ENCODE measurements around the gene RUNX1. TPM values are rescaled to one million over a fixed set of nuclear protein-coding genes. Genes with fewer than 3 reads are reported as not detected.

Gene RUNX1
- total RNA-seq, 1 donor: 40.9 TPM

GRCh38 chr21:34923626-34924025, 125.5 kb downstream of the RUNX1 start:
- no peaks in the 10 kb centered on the region for H3K9me3 ChIP-seq (ENCODE audit: low read depth, low read length)
- no peak for DNase-seq (ENCODE audit: insufficient read length, low spot score, missing footprints)
- peaks cover 2% of the 10 kb centered on the region for H4K20me1 ChIP-seq (ENCODE audit: insufficient read depth, low read length)
- H3K36me3 ChIP-seq (ENCODE audit: insufficient read depth, low read length): no peaks in the 10 kb centered on the region
- H3K4me3 ChIP-seq (ENCODE audit: insufficient read depth, low read length): no peak overlapping the region
- H3K27ac ChIP-seq (ENCODE audit: low read depth, low read length): no peak overlapping the region
- H3K4me2 ChIP-seq (ENCODE audit: insufficient read depth, low read length): no peak overlapping the region
- H2AFZ ChIP-seq (ENCODE audit: low read length): no peak overlapping the region
- H3K4me1 ChIP-seq (ENCODE audit: insufficient read depth, low read length): peaks cover 13% of the 10 kb centered on the region
- H3K27me3 ChIP-seq (ENCODE audit: insufficient read depth, low read length): no peaks in the 10 kb centered on the region
- no peak for TF ChIP-seq CTCF (IDR thresholded peaks at IDR 0.05; ENCODE audit: extremely low read depth, low read depth, low read length)
- peaks cover 6% of the 10 kb centered on the region for H3K79me2 ChIP-seq (ENCODE audit: insufficient read depth, low read length)

DNA sequence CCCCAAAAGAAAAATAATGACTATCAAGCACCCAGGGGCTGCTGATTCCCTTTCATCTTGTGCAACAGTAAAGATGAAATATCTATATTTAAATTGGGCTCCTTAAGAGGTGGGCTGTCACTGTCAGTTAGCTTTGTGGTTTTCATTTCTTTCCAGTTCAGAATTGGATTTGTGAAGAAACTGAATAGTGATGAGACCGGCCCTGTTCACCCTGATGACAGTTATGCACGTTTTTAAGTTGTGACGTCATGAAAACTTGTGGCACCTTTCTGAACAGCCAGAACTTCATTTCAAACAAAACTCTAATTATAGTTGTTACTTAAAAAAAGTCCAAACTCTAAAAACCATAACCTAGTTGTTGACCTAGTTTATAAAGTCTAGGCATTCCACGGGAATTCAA, 125.9 kb downstream of the RUNX1 start:
- H4K20me1 ChIP-seq (ENCODE audit: insufficient read depth, low read length): peaks cover 2% of the 10 kb centered on the region
- no peak overlapping the region for H3K4me2 ChIP-seq (ENCODE audit: insufficient read depth, low read length)
- H2AFZ ChIP-seq (ENCODE audit: low read length): no peak overlapping the region
- DNase-seq (ENCODE audit: insufficient read length, low spot score, missing footprints): no peak
- no peaks in the 10 kb centered on the region for H3K9me3 ChIP-seq (ENCODE audit: low read depth, low read length)
- H3K4me1 ChIP-seq (ENCODE audit: insufficient read depth, low read length): peaks cover 13% of the 10 kb centered on the region
- no peak overlapping the region for H3K4me3 ChIP-seq (ENCODE audit: insufficient read depth, low read length)
- TF ChIP-seq CTCF (IDR thresholded peaks at IDR 0.05; ENCODE audit: extremely low read depth, low read depth, low read length): no peak
- H3K27ac ChIP-seq (ENCODE audit: low read depth, low read length): no peak overlapping the region
- no peaks in the 10 kb centered on the region for H3K36me3 ChIP-seq (ENCODE audit: insufficient read depth, low read length)
- H3K27me3 ChIP-seq (ENCODE audit: insufficient read depth, low read length): no peaks in the 10 kb centered on the region
- H3K79me2 ChIP-seq (ENCODE audit: insufficient read depth, low read length): peaks cover 6% of the 10 kb centered on the region

- no peak for TF ChIP-seq CTCF (IDR thresholded peaks at IDR 0.05; ENCODE audit: extremely low read depth, low read depth, low read length)
- Histone ChIP-seq H4K20me1 (ENCODE audit: insufficient read depth, low read length) (peaks cover 2% of the 10 kb centered on the region), H3K9me3 (ENCODE audit: low read depth, low read length) (no peaks in the 10 kb centered on the region), H3K4me3 (ENCODE audit: insufficient read depth, low read length) (no peak overlapping the region), H3K4me1 (ENCODE audit: insufficient read depth, low read length) (peaks cover 10% of the 10 kb centered on the region), H2AFZ (ENCODE audit: low read length) (no peak overlapping the region), H3K27ac (ENCODE audit: low read depth, low read length) (no peak overlapping the region), H3K4me2 (ENCODE audit: insufficient read depth, low read length) (no peak overlapping the region), H3K79me2 (ENCODE audit: insufficient read depth, low read length) (peaks cover under 1% of the 10 kb centered on the region), H3K27me3 (ENCODE audit: insufficient read depth, low read length) (no peaks in the 10 kb centered on the region), H3K36me3 (ENCODE audit: insufficient read depth, low read length) (no peaks in the 10 kb centered on the region)
- DNase-seq (ENCODE audit: insufficient read length, low spot score, missing footprints): no peak
Observed at GRCh38 chr21:34922479-34922878, 126.6 kb downstream of the RUNX1 start.

DNA sequence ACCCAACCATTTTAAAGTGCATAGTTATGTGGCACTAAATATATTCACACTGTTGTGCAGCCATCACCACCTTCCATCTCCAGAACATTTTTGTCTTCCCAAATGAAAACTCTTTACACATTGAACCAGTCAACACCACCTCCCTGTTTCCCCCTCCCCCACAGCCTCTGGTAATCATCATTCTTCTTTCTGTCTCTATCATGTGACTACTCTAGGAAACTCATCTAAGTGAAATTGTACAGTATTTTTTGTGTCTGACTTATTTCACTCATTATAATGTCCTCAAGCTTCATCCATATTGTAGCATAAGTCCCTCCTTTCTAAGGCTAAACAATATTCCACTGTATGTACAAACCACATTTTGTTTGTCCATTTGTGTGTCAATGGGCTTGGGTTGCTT, 128.0 kb downstream of the RUNX1 start:
- DNase-seq (ENCODE audit: insufficient read length, low spot score, missing footprints): no peak
- Histone ChIP-seq H3K4me2 (ENCODE audit: insufficient read depth, low read length) (no peak overlapping the region), H3K4me1 (ENCODE audit: insufficient read depth, low read length) (peaks cover 9% of the 10 kb centered on the region), H3K27ac (ENCODE audit: low read depth, low read length) (no peak overlapping the region), H3K9me3 (ENCODE audit: low read depth, low read length) (no peaks in the 10 kb centered on the region), H3K79me2 (ENCODE audit: insufficient read depth, low read length) (no peaks in the 10 kb centered on the region), H4K20me1 (ENCODE audit: insufficient read depth, low read length) (peaks cover 2% of the 10 kb centered on the region), H2AFZ (ENCODE audit: low read length) (no peak overlapping the region), H3K36me3 (ENCODE audit: insufficient read depth, low read length) (no peaks in the 10 kb centered on the region), H3K27me3 (ENCODE audit: insufficient read depth, low read length) (no peaks in the 10 kb centered on the region), H3K4me3 (ENCODE audit: insufficient read depth, low read length) (no peak overlapping the region)
- no peak for TF ChIP-seq CTCF (IDR thresholded peaks at IDR 0.05; ENCODE audit: extremely low read depth, low read depth, low read length)

Measured in osteoblast (primary cell).